Airway epithelial cell (primary cell): Measurements from ENCODE around the gene AP2B1. TPM values are rescaled to one million over a fixed set of nuclear protein-coding genes. Genes with fewer than 3 reads are reported as not detected.

Source experiments
- total RNA-seq: library from RNA; depleted of rRNA; stranded (reverse); fragments of >200 nt; gene quantifications from 2 replicates; pipeline ENCODE4 v1.2.3, GENCODE V29; 2015

The AP2B1 gene
- 81.5 and 117 TPM in 2 replicates for total RNA-seq

DNA sequence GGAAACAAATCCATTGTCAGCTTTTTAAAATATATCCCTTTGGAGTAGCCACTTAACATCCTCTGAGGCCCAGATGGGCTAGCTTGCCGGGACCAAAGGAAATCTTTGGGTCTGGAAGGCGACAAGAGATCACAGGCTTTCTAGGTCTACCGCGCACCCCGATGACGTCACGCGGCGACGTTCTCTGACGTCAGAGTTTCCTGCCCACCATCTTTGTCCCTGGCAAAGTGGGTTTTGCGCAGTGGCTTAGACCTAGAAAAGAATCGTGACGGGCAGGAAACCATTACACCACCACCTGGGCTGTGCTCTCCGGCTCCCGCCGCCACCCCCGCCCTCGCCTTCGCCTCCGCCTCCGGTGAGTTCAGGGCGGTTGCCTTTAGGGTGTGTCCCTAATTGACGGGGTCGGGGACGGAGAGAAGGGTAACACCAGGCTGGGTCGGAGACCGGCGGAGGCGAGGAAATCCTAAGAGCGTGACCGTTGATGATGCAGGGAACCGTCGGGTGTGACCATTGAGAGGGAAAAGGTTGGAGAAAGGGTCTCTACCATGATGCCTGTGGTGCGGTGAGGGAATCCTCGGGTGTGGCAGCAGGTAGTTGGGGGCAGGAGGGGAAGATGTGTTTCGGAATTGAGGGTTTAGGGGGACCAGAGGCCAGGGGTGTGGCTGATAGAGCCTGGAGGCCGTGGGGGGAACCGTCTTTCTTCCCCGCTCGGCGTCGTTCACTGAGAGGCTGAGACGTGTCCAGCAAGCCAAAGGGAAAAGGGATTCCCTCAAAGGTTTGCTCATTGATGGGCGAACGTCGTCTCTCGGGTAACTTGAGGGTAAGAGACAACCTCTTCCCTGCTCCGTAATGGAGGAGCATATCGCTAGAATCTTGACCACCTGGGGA, at the start of gene AP2B1:
Gene AP2B1, plus strand, starts transcription at position 249 of the 888 bp plus-strand sequence. CDS start 6,709 bp downstream, outside the sequence.

DNA sequence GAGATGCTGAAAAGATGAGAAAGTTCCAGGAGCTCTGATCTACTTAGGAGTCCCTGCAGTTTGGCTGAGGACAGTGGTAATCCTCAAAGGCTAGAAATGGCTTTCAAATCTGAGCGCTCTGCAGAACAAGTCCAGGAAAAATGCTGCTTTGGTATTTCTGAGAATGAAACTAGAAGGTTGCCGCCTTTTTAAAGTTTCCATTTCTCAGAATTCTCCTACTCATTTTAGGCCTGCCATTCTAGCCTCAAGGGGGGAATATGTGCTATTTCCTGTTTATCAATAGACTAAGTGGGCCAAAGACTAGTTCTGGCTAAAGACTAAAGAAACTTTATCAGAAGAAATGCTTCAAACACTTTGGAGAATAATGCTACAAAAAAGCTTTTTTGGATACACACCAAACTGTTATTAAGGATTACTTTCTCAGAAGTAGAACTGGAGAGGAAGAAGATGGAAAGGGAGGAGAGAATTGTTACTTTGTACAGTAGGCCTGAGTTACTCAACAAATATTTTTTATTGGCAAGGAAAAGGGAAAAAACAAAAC, 49.5 kb upstream of the AP2B1 start, which contains the start of gene SLFN12L:
Gene SLFN12L, minus strand, starts transcription at position 78 of the 541 bp plus-strand sequence. CDS start 15,314 bp downstream, outside the sequence.

DNA sequence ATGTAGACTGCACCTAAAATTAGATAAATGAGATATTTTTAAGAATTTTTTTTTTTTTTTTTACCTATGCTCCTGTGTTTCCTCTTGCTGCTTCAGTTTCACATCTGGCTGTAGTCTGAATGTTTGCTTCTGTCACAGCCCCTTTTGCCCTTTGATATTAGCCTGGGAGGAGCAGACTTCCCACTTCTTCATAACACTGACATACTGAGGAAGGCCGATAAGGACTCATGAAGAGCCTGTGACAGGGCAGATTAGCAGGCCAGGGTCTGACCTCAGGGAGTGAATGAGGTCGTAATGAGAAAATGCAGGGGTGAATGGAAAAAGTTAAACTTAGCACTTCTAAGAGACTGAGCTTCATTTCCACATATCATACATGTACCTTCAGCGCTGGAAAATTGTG, 26.4 kb upstream of the AP2B1 start, which contains the start of gene SLFN14:
Gene SLFN14, minus strand, starts transcription at position 117 of the 400 bp plus-strand sequence. CDS start 2,757 bp downstream, outside the sequence.

DNA sequence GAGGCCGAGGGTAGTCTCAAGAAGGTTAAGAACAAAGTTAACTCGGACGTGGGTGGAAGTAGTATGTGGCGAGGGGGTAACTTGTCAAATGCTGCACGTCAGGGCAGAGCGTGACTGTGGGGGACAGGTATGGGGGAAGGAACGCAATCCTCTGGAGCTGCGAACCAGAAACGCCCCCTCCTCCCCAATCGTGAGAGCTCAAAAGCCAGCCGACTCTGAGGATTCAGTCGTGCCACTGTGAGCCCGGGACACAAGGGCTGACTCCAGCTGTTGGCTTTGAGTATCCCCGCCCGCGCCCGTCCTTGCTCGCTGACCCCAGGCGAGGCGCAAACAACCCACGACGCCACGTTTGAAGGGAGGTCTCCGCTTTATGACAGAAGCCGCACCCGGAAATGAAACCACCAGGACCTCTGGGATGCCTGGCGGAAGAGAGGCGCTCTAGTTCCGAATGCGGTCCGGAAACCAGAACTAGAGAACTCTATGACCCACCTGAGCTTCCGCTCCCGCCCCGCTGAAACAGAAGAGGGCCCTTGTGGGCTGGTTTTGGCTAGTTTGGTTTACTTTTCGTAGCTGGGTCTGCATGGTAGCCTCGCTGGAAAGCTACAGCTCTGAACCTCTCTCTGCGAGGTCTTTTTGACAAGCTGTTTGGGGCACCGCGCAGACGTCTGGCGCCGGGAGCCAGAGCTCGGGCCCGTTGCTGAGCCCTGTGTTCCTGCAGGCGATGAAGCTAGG, 8.8 kb upstream of the AP2B1 start, which contains the start of gene PEX12:
Gene PEX12, minus strand, starts transcription at position 375 of the 732 bp plus-strand sequence. CDS start 550 bp downstream, outside the sequence.

DNA sequence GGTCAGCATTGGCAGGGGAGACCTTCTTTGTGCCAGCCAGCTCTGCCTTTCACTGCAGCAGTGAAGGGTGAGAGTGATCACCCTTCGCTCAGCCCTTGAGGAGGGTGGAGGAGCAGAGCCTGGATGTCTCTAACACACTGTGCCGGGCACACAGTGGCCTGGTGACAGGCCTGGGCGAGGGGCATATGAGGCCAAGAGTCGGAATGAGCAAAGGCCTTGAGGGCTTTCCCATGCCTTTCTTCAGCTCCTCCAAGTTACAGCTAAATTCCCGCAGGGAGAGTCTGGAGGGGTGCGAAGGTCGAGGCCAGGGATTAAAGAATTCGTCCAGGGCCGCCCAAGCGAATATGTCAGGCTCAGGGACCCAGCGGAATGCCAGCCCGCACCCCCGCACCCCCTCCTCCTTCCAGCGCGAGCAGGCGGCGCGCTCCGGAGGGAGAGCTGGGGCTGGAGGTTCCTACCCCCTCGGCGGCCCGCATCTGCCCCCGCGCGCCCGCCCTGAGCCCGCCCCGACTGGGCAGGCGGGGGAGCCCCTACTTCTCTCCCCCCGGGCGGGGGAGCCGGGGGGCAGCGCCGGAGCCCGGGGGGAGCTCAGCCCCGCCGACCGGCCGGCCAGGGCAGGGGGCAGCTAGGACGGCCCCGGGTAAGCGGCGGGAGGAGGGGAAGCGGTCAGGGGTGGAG, 144.3 kb downstream of the AP2B1 start, which contains the start of gene RASL10B:
Gene RASL10B, plus strand, starts transcription at position 401 of the 678 bp plus-strand sequence. CDS start 3,546 bp downstream, outside the sequence.

DNA sequence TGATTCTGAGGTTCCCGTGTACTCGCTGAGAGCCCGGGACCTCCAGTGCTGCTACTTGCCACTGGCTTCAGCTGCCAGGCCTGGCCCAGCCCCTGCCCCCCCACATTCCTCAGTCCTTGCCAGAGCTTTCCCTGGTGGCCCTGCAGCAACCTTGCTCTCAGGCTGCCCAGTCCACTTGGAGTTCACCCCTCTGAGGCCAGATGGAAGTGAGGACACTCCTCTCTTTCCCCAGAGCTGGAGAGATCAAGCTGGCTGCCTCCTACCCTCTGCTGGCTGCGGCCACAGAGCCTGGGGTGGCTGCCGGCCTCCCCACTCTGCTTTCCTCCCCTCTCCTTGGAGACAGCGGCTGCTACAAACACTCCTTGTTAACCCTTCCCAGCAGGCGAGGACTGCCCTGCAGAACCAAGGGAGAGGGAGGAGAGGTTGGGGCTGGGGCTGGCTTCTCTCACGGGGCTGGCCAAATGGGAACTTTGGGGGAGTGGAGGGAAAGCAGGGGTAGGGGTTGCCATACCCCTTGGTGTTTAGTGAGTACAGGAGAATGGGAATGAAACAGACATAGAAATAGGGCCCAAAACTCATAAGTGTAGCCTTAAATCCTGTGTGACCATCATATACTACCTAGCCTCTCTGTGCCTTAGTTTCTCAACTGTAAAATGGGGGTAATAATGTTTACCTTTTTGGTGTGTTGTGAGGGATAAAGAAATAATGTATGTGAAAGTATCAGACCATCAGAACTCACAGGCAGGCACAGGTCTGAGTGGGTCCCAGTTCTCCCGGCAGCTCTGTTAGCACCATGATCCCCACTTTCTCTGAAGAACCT, 166.0 kb downstream of the AP2B1 start, which contains the start of gene GAS2L2:
Gene GAS2L2, minus strand, starts transcription at position 295 of the 820 bp plus-strand sequence. CDS start 389 bp downstream, outside the sequence.

DNA sequence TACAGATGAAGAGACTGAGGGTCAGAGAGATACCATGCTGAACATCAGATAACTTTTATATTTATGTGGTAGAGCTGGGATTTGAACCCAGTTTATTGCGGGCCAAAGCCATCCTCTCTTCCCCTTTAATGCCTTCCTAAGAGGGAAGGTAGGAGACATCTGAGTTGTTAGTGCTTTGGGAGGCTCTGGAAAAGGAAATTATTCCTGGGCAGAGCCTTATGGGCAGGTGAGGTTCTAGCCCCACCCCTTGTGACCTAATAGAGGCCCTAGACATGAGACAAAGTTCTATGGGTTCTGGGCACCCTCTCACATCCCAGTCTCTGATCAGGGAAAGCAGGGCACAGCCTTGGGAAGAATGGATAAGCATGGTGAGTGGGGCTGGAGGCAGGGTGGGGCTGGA, 173.5 kb downstream of the AP2B1 start, which contains the start of gene C17orf50:
Gene C17orf50, plus strand, starts transcription at position 301 of the 400 bp plus-strand sequence. Its CDS starts 55 bp downstream, at position 356.

Other genes starting within 250 kb of the AP2B1 start
- gene SLFN11, start 213.7 kb upstream of the AP2B1 start, total RNA-seq = 3.6 and 8.8 TPM in 2 replicates
- 6.2 and 7.0 TPM in 2 replicates for gene SLFN12, start 154.8 kb upstream of the AP2B1 start, total RNA-seq
- 4.1 and 4.5 TPM in 2 replicates for gene SLFN13, start 138.6 kb upstream of the AP2B1 start, total RNA-seq
- gene SLFN12L, start 49.6 kb upstream of the AP2B1 start, total RNA-seq = 0.88 TPM in 1 of 2 replicates, not detected in the other
- not detected in 2 replicates for gene SLFN14, start 26.5 kb upstream of the AP2B1 start, total RNA-seq
- gene PEX12, start 8.8 kb upstream of the AP2B1 start, total RNA-seq = 2.6 and 3.7 TPM in 2 replicates
- 0.35 and 0.60 TPM in 2 replicates for gene RASL10B, start 144.3 kb downstream of the AP2B1 start, total RNA-seq
- 0.14 TPM in 1 of 2 replicates, not detected in the other for gene GAS2L2, start 165.9 kb downstream of the AP2B1 start, total RNA-seq
- gene C17orf50, start 173.6 kb downstream of the AP2B1 start, total RNA-seq = not detected in 2 replicates
- gene MMP28, start 208.3 kb downstream of the AP2B1 start, total RNA-seq = 47.8 and 64.9 TPM in 2 replicates
- gene TAF15, start 222.2 kb downstream of the AP2B1 start, total RNA-seq = 19.7 and 35.0 TPM in 2 replicates